GM06990 (cell line): ENCODE measurements around the gene CBY3.
A peak's percentile ranks its signal among the peaks of the same experiment; 100 is the strongest.

Experiments
- DNase-seq: peaks from one replicate; pipeline ENCODE4 v3.0.0-alpha.2; 2011; ENCODE audit not compliant: insufficient read length; ENCODE audit errors: extremely low read depth
- H3K27me3 ChIP-seq: replicated peaks from 2 replicates; pipeline ENCODE4 v1.6.0; 2011; ENCODE audit warnings: low read length; ENCODE audit not compliant: control insufficient read depth, insufficient read depth
- H3K36me3 ChIP-seq: 2 replicates; pipeline ENCODE4 v1.5.1; 2011; ENCODE audit warnings: low read length; ENCODE audit not compliant: control insufficient read depth, insufficient read depth
- H3K4me3 ChIP-seq: replicated peaks from 2 replicates; pipeline ENCODE4 v1.5.1; 2011; ENCODE audit warnings: low read depth, mild to moderate bottlenecking, control low read depth, low read length
- CTCF ChIP-seq: IDR thresholded peaks from 2 replicates; pipeline ENCODE4 v1.5.1; 2011; ENCODE audit warnings: low read length, control low read depth, mild to moderate bottlenecking, inconsistent platforms; ENCODE audit not compliant: insufficient read depth, poor library complexity, severe bottlenecking

The CBY3 gene

GRCh38 chr5:179720222-179720621 lies 39.4 kb upstream of the CBY3 start:
- Histone ChIP-seq H3K27me3 (no peaks in the 10 kb centered on the region), H3K36me3 (peaks cover 30% of the 10 kb centered on the region), H3K4me3 (no peak overlapping the region)
- no peak for TF ChIP-seq CTCF
- DNase-seq = no peak

GRCh38 chr5:179716286-179716685 lies 35.5 kb upstream of the CBY3 start:
- H3K4me3 ChIP-seq = no peak overlapping the region
- no peak for DNase-seq
- H3K36me3 ChIP-seq = peaks cover 20% of the 10 kb centered on the region
- no peaks in the 10 kb centered on the region for H3K27me3 ChIP-seq
- TF ChIP-seq CTCF = no peak

GRCh38 chr5:179700401-179700918 lies 19.6 kb upstream of the CBY3 start:
- H3K27me3 ChIP-seq = no peaks in the 10 kb centered on the region
- peak overlapping the region; percentile 92 for H3K4me3 ChIP-seq
- H3K36me3 ChIP-seq = peaks cover 6% of the 10 kb centered on the region
- TF ChIP-seq CTCF = no peak
- no peak for DNase-seq

GRCh38 chr5:179699616-179700237 lies 18.9 kb upstream of the CBY3 start:
- Histone ChIP-seq H3K27me3 (no peaks in the 10 kb centered on the region), H3K4me3 (peak overlapping the region; percentile 92), H3K36me3 (peaks cover 6% of the 10 kb centered on the region)
- DNase-seq = peak; percentile 8
- TF ChIP-seq CTCF = no peak

- no peak for TF ChIP-seq CTCF
- peaks cover 6% of the 10 kb centered on the region for H3K36me3 ChIP-seq
- peak within 1 kb of the TSS; percentile 92 for H3K4me3 ChIP-seq
- no peak for DNase-seq
- H3K27me3 ChIP-seq = no peaks in the 10 kb centered on the region
Measured at GRCh38 chr5:179698935-179699615, 18.2 kb upstream of the CBY3 start, which contains the start of gene CANX. TSS of gene CANX (plus strand) at chr5:179698967. CDS start at chr5:179705682, 6,715 bp downstream.
